ENCODE measurements around the gene BPGM.

BPGM gene

GRCh38 chr7:134699021-134699818 lies 52.6 kb downstream of the BPGM start:
- DNase-seq: no peak

DNA sequence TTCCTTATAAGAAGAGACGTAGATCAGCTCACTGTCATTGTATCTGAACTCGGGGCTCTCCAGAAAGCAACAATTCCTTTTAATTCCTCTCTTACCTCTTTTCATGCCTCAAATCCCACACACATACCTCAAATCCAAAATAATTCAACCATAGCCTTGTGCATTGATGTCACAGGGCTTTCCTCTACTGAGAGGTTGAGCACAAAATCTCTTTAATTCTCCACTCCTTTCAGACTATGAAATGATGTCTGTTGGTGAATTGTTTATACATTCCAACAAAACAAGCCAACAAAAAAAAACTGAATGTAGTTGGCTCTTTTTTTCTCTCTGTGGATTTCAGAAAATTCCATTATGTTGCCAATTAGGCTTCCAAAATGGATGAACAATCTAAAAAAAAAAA lies 53.2 kb downstream of the BPGM start:
- DNase-seq: no peak

GRCh38 chr7:134701272-134701671 lies 54.6 kb downstream of the BPGM start:
- DNase-seq: peak; percentile 40

- no peak for DNase-seq
These were observed 56.0 kb downstream of the BPGM start for GRCh38 chr7:134702366-134703240.

DNA sequence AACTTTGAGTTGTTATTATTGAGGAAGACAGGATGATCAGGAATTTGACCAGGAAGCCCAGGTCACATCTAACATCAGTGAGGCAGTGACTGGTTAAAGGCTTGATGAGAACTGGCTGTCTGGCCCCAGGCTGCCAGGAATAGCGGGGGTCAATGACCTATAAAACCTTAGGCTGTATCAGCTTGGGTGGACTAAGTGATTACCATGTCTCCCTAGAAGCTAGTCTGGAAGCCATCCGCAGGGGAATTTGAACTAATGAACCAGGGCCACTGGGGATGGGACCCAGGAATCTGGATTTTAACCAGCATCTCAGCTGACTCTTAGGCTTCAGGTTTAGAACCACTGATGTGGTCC lies 56.6 kb downstream of the BPGM start:
- DNase-seq: no peak

- no peak for DNase-seq
These were observed 57.1 kb downstream of the BPGM start for GRCh38 chr7:134703782-134704181.

DNA sequence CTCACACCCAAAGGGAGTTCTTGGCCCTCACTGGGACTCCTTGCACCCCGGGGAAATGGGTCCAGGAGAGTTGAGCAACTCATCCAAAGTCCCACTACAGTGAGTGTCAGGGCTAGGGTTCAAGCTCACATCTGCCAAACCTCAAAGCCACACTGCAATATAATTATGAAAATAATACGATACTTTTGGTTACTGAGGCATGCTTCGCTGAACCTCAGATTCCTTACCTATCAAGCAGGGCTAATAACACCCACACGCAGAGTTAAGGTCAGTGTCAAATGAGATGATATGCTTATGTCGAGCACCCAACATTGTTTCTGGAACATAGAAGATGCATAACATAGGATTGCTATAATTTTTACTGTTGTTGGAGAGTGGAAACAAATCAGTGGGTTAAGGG lies 58.2 kb downstream of the BPGM start:
- DNase-seq: no peak

DNA sequence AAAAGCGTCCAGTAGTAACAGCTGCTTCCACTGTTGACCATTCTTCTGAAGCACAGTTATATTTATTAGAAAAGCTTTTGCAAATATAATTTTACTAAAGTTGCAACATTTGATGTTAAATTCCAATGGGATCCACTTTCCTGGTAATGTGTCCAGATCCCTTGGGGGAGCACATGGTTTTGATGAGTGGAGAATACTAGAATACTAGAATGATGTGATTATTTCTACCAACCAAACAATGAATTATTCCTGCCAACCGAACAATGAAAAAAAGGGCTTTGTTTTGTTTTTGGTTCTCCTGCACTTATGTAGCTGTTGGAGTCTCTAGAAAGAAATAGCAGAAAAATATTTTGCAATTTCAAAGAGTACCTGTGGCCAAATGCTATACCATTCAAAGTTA lies 59.1 kb downstream of the BPGM start:
- DNase-seq: no peak

GRCh38 chr7:134706468-134706867 lies 59.8 kb downstream of the BPGM start:
- no peak for DNase-seq

DNA sequence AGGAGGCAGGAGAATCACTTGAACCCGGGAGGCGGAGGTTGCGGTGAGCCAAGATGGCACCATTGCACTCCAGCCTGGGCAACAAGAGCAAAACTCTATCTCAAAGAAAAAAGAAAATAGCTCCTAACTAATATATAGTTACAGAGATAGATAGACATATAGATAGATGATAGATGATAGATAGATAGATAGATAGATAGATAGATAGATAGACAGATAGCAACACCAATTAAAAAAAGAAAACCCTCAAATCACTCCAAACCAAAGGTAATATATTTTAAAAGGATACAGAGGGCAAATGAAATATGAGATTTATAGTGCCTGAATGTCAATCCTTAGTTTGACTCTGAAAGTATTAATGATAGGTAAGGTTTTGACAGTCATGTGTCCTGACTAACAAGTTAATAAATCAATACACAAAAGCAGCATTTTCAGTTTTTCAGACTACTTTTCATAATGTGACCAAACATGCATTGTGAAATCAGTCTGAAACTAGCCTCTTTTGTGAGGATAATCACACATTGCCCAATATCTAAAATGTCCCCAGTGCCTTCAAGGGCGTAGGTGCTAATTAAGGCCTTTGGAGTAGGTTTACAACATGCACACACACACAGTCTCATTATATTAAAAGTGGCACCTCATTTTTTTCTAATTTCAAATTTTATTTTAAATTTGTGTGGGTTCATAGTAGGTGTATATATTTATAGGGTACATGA lies 61.2 kb downstream of the BPGM start:
- no peak for DNase-seq

DNA sequence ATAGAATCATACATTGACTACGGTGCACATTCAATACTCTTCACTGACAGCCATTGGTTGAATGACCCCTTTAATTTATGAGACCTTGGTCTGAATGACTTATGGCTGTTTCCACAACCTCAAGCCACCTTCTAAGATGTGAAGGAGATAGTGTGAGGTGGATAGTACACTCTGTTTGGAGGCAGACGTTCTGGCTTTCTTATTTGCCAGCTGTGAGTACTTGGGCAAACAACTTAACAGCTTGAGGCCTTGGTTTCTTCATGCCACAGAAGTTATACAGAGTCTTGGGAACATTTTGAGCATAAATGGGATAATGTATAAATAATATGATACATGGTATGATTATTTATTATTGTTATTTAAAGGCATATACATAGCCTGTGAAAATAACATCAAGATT lies 62.0 kb downstream of the BPGM start:
- no peak for DNase-seq

DNA sequence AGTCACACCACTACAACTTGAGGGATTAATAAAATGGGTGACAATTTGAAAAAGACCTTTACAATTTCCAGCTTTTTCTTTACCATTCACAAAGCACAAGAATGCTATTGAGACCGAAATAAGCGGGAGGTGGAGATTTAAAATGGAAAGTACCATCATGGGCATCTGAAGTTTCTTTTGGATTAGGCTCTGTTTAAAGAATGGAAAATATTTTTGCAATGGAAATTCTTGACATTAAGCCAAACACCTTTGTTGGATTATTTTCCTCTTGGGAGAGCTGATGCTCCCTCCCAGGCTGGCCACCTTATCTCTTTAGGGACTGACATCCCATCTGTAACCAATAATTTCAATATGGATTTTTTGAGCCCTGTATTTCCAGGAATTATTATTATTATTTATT lies 62.5 kb downstream of the BPGM start:
- no peak for DNase-seq

DNA sequence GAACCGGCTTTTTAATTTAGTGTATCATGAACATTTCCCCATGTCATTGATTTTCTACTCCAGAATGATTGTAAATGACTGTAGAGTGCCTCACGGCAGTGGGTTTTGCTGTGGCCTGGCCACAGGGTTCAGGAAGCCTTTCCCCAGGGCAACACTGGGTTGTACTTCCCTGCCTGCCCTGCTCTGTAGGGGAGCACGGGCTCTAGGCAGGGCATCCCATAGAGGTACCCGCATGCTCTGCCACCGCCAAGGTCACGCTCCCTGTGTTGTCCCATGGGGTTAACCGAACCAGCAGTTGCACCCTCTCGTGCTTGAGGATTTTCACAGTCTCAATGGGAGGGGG lies 63.8 kb downstream of the BPGM start:
- no peak for DNase-seq

DNA sequence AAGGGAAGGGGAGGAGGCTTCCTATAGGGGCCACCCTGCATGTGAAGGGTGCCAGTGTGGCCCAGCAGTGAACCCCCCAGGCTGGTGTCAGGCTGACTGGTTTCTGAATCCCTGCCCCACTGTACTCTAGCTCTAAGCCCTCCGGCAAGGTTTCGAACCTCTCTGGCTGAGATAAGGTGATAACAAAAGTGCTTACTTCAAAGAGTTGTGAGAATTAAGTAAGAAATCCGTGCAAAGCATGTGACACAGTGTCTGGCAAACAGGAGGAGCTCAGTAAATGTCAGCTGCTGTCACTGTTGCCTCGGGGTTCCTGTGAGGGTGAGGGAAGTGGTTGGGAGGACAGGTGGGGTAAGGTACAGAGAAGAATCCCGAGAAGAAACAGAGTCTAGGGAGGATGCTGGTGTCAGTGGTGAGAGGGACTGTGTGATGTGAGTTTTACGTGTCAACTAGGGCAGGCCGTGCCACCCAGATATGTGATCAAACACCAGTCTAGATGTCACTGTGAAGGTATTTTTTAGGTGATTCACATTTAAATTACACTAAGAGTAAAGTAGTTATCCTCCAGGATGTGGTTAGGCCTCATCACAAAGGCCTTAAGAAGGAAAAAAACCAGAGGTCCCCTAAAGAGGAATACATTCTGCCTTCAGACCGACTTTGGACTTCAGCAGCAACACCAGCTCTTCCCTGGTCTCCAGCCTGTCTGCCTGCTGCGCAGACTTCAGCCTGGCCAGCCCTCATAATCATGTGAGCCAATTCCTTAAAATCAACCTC lies 64.4 kb downstream of the BPGM start:
- DNase-seq: no peak

DNA sequence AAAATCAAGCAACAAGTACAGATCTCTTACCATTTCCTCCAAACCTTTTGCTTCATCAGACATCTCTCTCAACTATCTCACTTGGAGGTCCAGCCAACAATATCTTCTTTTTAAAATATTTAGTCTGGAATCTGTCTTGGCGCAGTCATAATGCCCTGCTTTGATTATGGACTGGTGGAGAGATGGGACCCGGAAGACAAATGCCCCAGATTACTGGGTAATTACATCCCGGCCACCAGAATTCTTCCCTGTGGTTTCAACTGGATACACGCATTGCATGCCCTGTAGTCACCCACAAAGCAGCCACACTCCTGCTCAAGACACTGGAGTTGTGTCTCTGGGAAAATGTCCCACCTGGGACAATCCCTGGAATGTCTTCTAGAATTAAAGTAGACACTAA lies 65.5 kb downstream of the BPGM start:
- DNase-seq: no peak

DNA sequence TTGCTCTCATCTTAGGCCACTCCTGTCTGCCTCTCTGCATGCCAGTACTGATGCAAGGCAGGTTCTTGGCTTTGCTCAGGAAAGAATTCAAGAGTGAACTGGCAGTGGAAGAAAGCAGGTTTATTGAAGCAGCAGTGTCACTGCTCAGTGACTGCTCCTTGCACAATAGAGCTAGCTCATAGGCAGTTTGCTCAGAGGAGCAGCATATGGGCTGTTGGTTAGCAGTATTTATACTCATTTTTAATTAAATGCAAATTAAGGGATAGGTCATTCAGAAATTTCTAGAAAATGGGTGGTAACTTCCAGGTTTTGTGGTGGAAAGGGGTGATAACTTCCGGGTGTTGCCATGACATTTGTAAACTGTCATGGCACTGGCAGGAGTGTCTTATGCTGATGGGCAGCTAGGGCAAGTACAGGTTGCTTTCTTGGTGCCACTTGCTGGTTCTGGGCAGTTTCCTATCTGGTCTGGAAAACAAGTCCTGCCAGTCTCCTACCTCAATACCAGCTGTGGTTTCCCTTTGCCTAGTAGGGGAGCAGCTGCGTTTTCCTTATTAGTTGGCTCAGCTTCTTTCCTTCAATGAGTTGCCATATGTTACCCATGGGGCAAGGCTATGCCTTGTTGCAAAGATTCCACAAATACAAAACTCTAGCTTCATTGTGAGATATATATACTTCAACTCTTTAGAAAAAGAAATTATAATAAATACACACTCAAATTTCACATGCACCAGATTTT lies 68.0 kb downstream of the BPGM start:
- no peak for DNase-seq

GRCh38 chr7:134718211-134718875 lies 71.7 kb downstream of the BPGM start:
- DNase-seq: no peak

DNA sequence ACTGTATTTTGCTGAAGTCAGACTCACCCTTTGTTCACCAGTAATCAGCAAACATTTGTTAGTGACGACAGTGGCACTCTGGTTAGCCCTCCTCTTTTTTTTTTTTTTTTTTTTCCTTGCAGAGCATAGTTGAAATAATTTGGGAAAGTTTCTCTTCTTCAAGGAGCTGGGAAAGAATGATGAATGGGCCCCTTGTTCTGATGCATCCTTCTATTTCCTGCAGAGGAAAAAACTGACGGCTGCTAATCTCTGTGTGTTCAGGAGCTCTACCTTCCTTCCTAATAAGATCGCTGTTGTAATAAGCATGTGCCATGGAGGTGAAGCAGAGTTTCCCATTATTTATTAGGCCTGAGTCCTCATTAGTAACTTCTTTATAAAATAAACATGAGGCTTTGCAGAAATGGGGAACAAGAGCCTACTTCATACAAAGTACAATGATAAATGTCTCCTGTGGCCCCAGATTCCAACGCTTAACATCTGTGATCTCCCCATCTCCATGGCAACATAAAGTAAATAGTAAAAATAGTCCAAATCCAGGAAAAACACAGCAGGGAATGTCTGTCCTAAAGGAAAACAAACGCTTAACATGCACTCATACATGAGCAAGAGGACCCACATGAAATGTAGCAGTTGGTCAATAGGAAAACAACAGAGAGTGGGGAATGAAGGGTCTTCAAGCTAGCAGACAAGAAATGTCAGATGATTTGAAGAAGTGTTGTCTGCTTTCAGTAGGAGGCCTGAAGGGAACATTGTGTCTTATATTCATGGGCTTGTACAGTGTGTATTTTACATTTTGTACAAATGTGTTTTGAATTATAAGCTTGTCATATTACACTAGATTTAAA lies 73.7 kb downstream of the BPGM start:
- DNase-seq: no peak

DNA sequence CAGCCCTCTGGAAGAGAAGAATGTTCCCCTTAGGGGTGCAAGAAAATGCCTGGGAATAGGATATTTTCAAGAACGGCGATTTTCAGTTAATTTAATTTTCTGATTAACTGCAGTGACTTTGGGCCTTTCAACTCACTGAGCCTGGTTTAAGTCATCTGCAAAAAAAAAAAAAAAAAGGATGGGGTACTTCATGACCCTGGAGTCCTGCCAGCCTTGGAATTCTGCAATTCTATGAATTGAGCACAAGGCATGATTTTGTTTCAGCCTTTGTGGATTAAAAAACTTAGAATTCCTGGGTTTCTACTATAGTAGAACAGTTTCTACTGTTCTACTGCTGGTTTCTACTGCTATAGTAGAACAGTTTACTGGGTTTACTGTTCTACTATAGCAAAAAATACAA lies 74.5 kb downstream of the BPGM start:
- no peak for DNase-seq

- DNase-seq: no peak
These were observed 76.2 kb downstream of the BPGM start for GRCh38 chr7:134722786-134723322.

GRCh38 chr7:134723892-134724291 lies 77.2 kb downstream of the BPGM start:
- no peak for DNase-seq

All from OCI-M1 (cell line).